Measurements from ENCODE around the gene SZT2.

- TF ChIP-seq ZNF274 (IDR thresholded peaks at IDR 0.05; ENCODE audit: low read depth, low read length) (no peak), YY1 (IDR thresholded peaks at IDR 0.05; ENCODE audit: insufficient read depth, insufficient read length) (no peak)
Measured at GRCh38 chr1:43472087-43472462, 82.4 kb downstream of the SZT2 start.
